ENCODE measurements around the gene FUCA1.

- TF ChIP-seq EZH2 (IDR thresholded peaks at IDR 0.05; ENCODE audit: insufficient read depth, poor library complexity, severe bottlenecking) (no peak), EZH2phosphoT487 (IDR thresholded peaks at IDR 0.05; ENCODE audit: insufficient read depth, low read depth) (no peak)
These were observed 572 bp downstream of the FUCA1 start for GRCh38 chr1:23867542-23867894.
